ENCODE results near the gene ADAMTSL3.

- TF ChIP-seq CTCF (IDR thresholded peaks at IDR 0.05) (no peak), EZH2 (IDR thresholded peaks at IDR 0.05) (no peak), EZH2phosphoT487 (IDR thresholded peaks at IDR 0.05) (no peak)
These were observed 236.1 kb downstream of the ADAMTSL3 start for GRCh38 chr15:83889995-83890394.
